Astrocyte (in vitro differentiated cells and primary cell): ENCODE measurements around the gene NDUFAF8.

ENCODE experiments used
- EZH2 ChIP-seq: IDR thresholded peaks from 2 replicates; pipeline ENCODE4 v1.6.1; 2012; ENCODE audit warnings: mild to moderate bottlenecking, low read length, inconsistent platforms; ENCODE audit not compliant: insufficient read depth
- TF ChIP-seq, protein P1 (sequence below): IDR thresholded peaks from 2 replicates; pipeline ENCODE4 v1.5.1; 2011; ENCODE audit warnings: low read depth, mild to moderate bottlenecking, inconsistent platforms, low read length, moderate library complexity; ENCODE audit not compliant: insufficient read depth

- TF ChIP-seq, protein P1, sequence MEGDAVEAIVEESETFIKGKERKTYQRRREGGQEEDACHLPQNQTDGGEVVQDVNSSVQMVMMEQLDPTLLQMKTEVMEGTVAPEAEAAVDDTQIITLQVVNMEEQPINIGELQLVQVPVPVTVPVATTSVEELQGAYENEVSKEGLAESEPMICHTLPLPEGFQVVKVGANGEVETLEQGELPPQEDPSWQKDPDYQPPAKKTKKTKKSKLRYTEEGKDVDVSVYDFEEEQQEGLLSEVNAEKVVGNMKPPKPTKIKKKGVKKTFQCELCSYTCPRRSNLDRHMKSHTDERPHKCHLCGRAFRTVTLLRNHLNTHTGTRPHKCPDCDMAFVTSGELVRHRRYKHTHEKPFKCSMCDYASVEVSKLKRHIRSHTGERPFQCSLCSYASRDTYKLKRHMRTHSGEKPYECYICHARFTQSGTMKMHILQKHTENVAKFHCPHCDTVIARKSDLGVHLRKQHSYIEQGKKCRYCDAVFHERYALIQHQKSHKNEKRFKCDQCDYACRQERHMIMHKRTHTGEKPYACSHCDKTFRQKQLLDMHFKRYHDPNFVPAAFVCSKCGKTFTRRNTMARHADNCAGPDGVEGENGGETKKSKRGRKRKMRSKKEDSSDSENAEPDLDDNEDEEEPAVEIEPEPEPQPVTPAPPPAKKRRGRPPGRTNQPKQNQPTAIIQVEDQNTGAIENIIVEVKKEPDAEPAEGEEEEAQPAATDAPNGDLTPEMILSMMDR = no peak
- no peak for TF ChIP-seq EZH2
Measured at GRCh38 chr17:81258292-81258691, 19.2 kb downstream of the NDUFAF8 start.
